ENCODE measurements around the gene OR6S1. TPM values are rescaled to one million over a fixed set of nuclear protein-coding genes. Genes with fewer than 3 reads are reported as not detected.
A peak's percentile ranks its signal among the peaks of the same experiment; 100 is the strongest.

The OR6S1 gene, protein sequence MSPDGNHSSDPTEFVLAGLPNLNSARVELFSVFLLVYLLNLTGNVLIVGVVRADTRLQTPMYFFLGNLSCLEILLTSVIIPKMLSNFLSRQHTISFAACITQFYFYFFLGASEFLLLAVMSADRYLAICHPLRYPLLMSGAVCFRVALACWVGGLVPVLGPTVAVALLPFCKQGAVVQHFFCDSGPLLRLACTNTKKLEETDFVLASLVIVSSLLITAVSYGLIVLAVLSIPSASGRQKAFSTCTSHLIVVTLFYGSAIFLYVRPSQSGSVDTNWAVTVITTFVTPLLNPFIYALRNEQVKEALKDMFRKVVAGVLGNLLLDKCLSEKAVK
- total RNA-seq (not detected), polyA plus RNA-seq (not detected)
- long read RNA-seq, donor 1 = 0 reads
- long read RNA-seq, donor 2 = 0 reads
- long read RNA-seq, donor 3 = 0 reads

GRCh38 chr14:20641591-20641990, at the start of gene OR6S1:
TSS of gene OR6S1 (minus strand) at chr14:20641691. CDS start at chr14:20641691, 0 bp downstream.
- TF ChIP-seq, protein P1, sequence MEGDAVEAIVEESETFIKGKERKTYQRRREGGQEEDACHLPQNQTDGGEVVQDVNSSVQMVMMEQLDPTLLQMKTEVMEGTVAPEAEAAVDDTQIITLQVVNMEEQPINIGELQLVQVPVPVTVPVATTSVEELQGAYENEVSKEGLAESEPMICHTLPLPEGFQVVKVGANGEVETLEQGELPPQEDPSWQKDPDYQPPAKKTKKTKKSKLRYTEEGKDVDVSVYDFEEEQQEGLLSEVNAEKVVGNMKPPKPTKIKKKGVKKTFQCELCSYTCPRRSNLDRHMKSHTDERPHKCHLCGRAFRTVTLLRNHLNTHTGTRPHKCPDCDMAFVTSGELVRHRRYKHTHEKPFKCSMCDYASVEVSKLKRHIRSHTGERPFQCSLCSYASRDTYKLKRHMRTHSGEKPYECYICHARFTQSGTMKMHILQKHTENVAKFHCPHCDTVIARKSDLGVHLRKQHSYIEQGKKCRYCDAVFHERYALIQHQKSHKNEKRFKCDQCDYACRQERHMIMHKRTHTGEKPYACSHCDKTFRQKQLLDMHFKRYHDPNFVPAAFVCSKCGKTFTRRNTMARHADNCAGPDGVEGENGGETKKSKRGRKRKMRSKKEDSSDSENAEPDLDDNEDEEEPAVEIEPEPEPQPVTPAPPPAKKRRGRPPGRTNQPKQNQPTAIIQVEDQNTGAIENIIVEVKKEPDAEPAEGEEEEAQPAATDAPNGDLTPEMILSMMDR (IDR thresholded peaks at IDR 0.05) = no peak
- TF ChIP-seq POLR2A (IDR thresholded peaks at IDR 0.05) = no peak
- Histone ChIP-seq H3K27ac (no peak within 1 kb of the TSS), H3K27me3 (peaks cover 0 to 58% (median 17%) of the 10 kb centered on the region in 9 donors), H3K4me3 (no peak within 1 kb of the TSS), H3K4me1 (no peaks in the 10 kb centered on the region), H3K36me3 (no peaks in the 10 kb centered on the region), H3K9me3 (no peaks in the 10 kb centered on the region)
- no peak for DNase-seq
- 72 to 92% (median 83%) methylated on average over 2 of the region's 2 CpGs for WGBS, 4 donors
- intact Hi-C loops (cut with DNase I) = no loop called here
- no peak for ATAC-seq

DNA sequence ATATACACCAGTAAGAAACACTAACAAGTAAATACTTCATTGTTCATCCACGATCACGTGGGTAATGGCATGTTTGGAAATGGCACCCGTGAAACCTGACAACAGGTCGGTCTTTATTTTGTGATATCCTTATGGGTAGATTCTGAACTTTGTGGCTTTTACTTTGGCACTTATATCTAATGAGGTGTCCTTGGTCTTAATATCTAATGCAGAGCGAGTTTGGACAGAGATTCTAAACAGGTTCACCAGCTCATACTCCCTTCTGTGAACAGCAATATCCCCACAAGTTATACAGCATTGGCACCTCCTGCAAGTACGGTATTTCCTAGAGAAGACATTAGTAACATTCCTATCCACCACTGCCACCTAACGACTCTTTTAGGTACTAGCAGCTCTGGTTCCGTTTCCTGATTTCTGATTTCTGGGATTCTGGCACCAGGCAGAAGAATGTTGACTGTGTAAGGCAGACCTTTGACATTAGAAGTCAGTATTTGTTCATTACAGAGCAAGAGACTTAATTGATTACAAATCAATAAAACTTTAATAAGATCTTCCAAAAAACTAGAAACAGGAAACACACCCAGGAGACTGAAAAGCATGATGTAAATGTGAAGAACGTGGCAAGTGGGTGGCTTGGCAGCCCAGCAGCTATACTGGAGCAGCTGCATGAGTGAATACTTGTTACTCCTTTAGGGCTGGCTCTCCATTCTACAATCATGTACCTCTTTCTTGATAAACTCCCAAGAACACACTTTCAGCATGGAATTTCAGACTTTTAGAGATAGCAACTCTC, 49.6 kb upstream of the OR6S1 start:
- no peaks in the 10 kb centered on the region for H3K27me3 ChIP-seq
- H3K9me3 ChIP-seq = no peaks in the 10 kb centered on the region
- intact Hi-C loops (cut with DNase I) = loop anchor here in 7 of 10 donors (1.0 to 10.0 kb wide), 12 partner anchors 28 to 414 kb away; partner anchors contain the start of genes RNASE7 (in 1 of the 7) and TMEM253 (in 1 of the 7)
- no peak overlapping the region for H3K27ac ChIP-seq
- peaks cover 0 to 27% (median 0%) of the 10 kb centered on the region in 9 donors for H3K36me3 ChIP-seq
- TF ChIP-seq, protein P1 (IDR thresholded peaks at IDR 0.05) = peak; percentile 76 to 90 (median 85)
- TF ChIP-seq POLR2A (IDR thresholded peaks at IDR 0.05) = no peak
- 22 to 36% (median 24%) methylated on average over 9 of the region's 9 CpGs for WGBS, 4 donors
- DNase-seq = peak in 3 of 5 donors; percentile 28 to 42 (median 30)
- no peak overlapping the region for H3K4me3 ChIP-seq
- peak; percentile 64 to 89 (median 87) for ATAC-seq
- H3K4me1 ChIP-seq = peaks cover 0 to 18% (median 4%) of the 10 kb centered on the region in 12 donors

DNA sequence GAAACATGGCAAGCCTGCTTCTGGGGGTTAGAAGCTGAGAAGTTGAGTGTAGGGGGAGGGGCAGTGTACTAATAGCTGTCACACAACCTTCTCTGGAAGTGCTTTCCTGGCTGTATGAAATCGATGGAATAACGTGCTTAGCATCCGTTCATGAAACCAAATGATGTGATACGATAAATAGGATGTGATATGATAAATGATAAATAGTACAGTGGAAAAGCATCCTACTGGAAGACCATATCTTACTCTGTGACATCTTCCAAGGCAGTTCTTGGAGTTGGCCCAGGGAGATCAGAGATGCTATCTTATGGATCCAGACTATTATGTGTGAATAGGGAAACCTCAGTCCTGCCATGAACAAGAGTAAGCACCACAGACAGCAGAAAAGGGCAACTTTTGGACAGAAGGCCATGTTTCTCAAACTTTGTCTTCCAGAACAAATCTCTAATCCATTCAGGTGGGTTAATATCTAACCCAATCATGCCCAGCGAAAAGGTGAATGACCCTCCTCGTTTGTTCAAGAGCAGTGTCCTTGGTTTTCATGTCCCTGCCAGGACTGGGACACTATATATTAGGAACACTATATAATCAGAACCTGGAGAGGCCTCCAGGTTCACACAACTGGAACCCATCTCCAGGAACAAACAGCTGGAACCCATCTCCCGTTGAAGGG, 46.8 kb upstream of the OR6S1 start, which contains the start of gene ANG:
TSS of gene ANG (plus strand) at position 598 of the 673 bp plus-strand sequence. CDS start 4,801 bp downstream, outside the sequence.
- Histone ChIP-seq H3K27ac (no peak within 1 kb of the TSS), H3K36me3 (peaks cover 0 to 3% (median 0%) of the 10 kb centered on the region in 9 donors), H3K27me3 (no peaks in the 10 kb centered on the region), H3K9me3 (no peaks in the 10 kb centered on the region), H3K4me3 (no peak within 1 kb of the TSS), H3K4me1 (peaks cover 0 to 26% (median 10%) of the 10 kb centered on the region in 12 donors)
- ATAC-seq = no peak
- no peak for TF ChIP-seq POLR2A (IDR thresholded peaks at IDR 0.05)
- TF ChIP-seq, protein P1 (IDR thresholded peaks at IDR 0.05) = no peak
- intact Hi-C loops (cut with DNase I) = loop anchor here in 6 of 10 donors (5.0 to 10.0 kb wide), 9 partner anchors 76 to 696 kb away; partner anchors contain the start of genes TEP1 (in 3 of the 6), TMEM253 (in 2 of the 6), APEX1 (in 1 of the 6) and OSGEP (in 1 of the 6)
- DNase-seq = no peak
- 79 to 92% (median 81%) methylated on average over 7 of the region's 7 CpGs for WGBS, 4 donors

All from heart left ventricle (tissue), 16 donors.